Measurements from ENCODE around the gene PPTC7.
"Not testable (repeated sequence)": the region's sequence is repeated elsewhere in the genome, so short reads cannot be mapped to it uniquely, and the experiment has no call there.

Gene PPTC7

GRCh38 chr12:110583137-110584059 is at the start of gene PPTC7:
PPTC7 (minus strand) TSS chr12:110583318; CDS start chr12:110583031, 287 bp downstream.
- peak; percentile 98 for DNase-seq

GRCh38 chr12:110627500-110628195 is 44.5 kb upstream of the PPTC7 start:
- DNase-seq: no peak

GRCh38 chr12:110622582-110622981 is 39.5 kb upstream of the PPTC7 start:
- DNase-seq: no peak

GRCh38 chr12:110619534-110619953 is 36.4 kb upstream of the PPTC7 start:
- no peak for DNase-seq

GRCh38 chr12:110616471-110617115 is 33.5 kb upstream of the PPTC7 start:
- DNase-seq: no peak

- DNase-seq: no peak
Observed at GRCh38 chr12:110615171-110615570, 32.1 kb upstream of the PPTC7 start.

GRCh38 chr12:110613771-110614684 is 30.9 kb upstream of the PPTC7 start, which contains the start of gene TCTN1:
TCTN1 (plus strand) TSS chr12:110614129; CDS start chr12:110614183, 54 bp downstream.
- DNase-seq: peak; percentile 98

- DNase-seq: no peak
Observed at GRCh38 chr12:110613071-110613770, 30.1 kb upstream of the PPTC7 start.

GRCh38 chr12:110606253-110606611 is 23.1 kb upstream of the PPTC7 start:
- no peak for DNase-seq

- peak; percentile 69 for DNase-seq
Observed at GRCh38 chr12:110602085-110602814, 19.1 kb upstream of the PPTC7 start.

GRCh38 chr12:110600254-110600653 is 17.1 kb upstream of the PPTC7 start:
- DNase-seq: peak; percentile 52

GRCh38 chr12:110599334-110599733 is 16.2 kb upstream of the PPTC7 start:
- DNase-seq: no peak

GRCh38 chr12:110597885-110598284 is 14.8 kb upstream of the PPTC7 start:
- no peak for DNase-seq

- DNase-seq: not testable (repeated sequence)
Observed at GRCh38 chr12:110592919-110593318, 9.8 kb upstream of the PPTC7 start.

GRCh38 chr12:110592078-110592477 is 9.0 kb upstream of the PPTC7 start:
- no peak for DNase-seq

- DNase-seq: no peak
Observed at GRCh38 chr12:110591451-110592051, 8.4 kb upstream of the PPTC7 start.

- DNase-seq: peak; percentile 21
Observed at GRCh38 chr12:110590806-110591326, 7.7 kb upstream of the PPTC7 start.

- no peak for DNase-seq
Observed at GRCh38 chr12:110590059-110590458, 6.9 kb upstream of the PPTC7 start.

- DNase-seq: not testable (repeated sequence)
Observed at GRCh38 chr12:110587102-110587501, 4.0 kb upstream of the PPTC7 start.

- DNase-seq: no peak
Observed at GRCh38 chr12:110585231-110585799, 2.2 kb upstream of the PPTC7 start.
